ENCODE results near the gene C19orf44. TPM values are rescaled to one million over a fixed set of nuclear protein-coding genes. Genes with fewer than 3 reads are reported as not detected.
A peak's percentile ranks its signal among the peaks of the same experiment; 100 is the strongest.
"Not testable (repeated sequence)": the region's sequence is repeated elsewhere in the genome, so short reads cannot be mapped to it uniquely, and the experiment has no call there.

C19orf44 gene
- total RNA-seq, 2 experiments from 2014 or later = 2.7 to 3.0 TPM

- Mint-ChIP-seq H3K36me3 (peaks cover 1% of the 10 kb centered on the region), H3K9me3 (no peaks in the 10 kb centered on the region), H3K27me3 (no peaks in the 10 kb centered on the region), H3K27ac (no peak overlapping the region), H3K4me1 (peaks cover 47% of the 10 kb centered on the region), H3K4me3 (no peak overlapping the region)
- no peak for DNase-seq
Measured at GRCh38 chr19:16461630-16462051, 34.6 kb upstream of the C19orf44 start.

DNA sequence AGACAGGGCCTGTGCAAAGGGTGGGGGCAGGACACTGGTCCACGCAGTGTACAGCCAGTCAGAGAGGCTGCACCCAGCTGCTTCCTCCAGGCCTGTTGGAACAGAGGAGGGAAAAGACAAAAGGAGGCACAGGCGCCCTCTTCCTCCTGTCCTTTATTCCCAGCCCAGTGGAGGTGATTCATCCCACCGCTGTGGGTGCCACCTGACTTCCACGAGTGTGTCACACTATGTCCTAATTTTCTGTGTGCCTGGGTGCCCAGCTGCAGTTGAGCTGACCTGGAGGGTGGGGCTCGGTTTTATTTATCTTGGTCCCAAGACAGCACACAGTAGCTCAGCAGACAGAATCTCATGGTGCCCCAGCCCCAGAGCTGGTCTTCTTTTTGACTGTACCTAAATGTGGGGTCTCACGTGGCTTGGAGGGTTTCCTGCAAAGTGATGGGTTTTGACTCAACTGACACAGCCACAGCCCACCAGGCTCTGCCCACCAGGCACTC is 33.4 kb upstream of the C19orf44 start:
- H3K9me3 Mint-ChIP-seq = no peaks in the 10 kb centered on the region
- H3K27ac Mint-ChIP-seq = no peak overlapping the region
- H3K36me3 Mint-ChIP-seq = peaks cover 1% of the 10 kb centered on the region

GRCh38 chr19:16463341-16463990 is 32.7 kb upstream of the C19orf44 start:
- Mint-ChIP-seq H3K4me3 (no peak overlapping the region), H3K27ac (no peak overlapping the region), H3K9me3 (no peaks in the 10 kb centered on the region), H3K27me3 (no peaks in the 10 kb centered on the region), H3K4me1 (peaks cover 33% of the 10 kb centered on the region), H3K36me3 (no peaks in the 10 kb centered on the region)
- no peak for DNase-seq

More for the DNA sequence above, 33.4 kb upstream of the C19orf44 start:
- H3K4me1 Mint-ChIP-seq = peaks cover 37% of the 10 kb centered on the region
- no peaks in the 10 kb centered on the region for H3K27me3 Mint-ChIP-seq
- H3K4me3 Mint-ChIP-seq = no peak overlapping the region
- no peak for DNase-seq

- Mint-ChIP-seq H3K27me3 (no peaks in the 10 kb centered on the region), H3K4me1 (peaks cover 34% of the 10 kb centered on the region), H3K9me3 (no peaks in the 10 kb centered on the region), H3K4me3 (no peak overlapping the region), H3K36me3 (no peaks in the 10 kb centered on the region), H3K27ac (no peak overlapping the region)
- DNase-seq = no peak
Measured at GRCh38 chr19:16463991-16464575, 32.1 kb upstream of the C19orf44 start.

GRCh38 chr19:16465239-16465638 is 31.0 kb upstream of the C19orf44 start:
- Mint-ChIP-seq H3K36me3 (no peaks in the 10 kb centered on the region), H3K27ac (no peak overlapping the region), H3K4me1 (peaks cover 30% of the 10 kb centered on the region), H3K27me3 (no peaks in the 10 kb centered on the region), H3K4me3 (no peak overlapping the region), H3K9me3 (no peaks in the 10 kb centered on the region)
- DNase-seq = no peak

DNA sequence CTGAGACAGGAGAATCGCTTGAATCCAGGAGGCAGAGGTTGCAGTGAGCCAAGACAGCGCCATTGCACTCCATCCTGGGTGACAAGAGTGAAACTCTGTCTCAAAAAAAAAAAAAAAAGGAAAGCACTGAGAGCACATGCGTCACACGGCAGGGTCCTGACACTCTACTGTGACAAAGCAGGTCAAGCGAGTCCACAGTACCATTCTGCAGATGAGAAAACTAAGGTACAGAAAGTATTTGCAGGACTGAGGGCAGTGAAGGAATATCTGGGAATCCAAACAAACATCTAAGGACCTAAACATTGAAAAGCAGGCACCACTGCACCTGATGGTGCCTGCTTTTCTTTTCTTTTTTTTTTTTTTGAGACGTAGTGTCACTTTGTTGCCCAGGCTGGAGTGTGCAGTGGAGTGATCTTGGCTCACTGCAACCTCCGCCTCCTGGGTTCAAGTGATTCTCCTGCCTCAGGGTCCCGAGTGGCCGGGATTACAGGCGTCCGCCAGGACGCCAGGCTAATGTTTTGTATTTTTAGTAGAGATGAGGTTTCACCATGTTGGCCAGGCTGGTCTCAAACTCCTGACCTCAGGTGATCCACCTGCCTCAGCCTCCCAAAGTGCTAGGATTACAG is 29.3 kb upstream of the C19orf44 start:
- peaks cover 34% of the 10 kb centered on the region for H3K4me1 Mint-ChIP-seq

DNA sequence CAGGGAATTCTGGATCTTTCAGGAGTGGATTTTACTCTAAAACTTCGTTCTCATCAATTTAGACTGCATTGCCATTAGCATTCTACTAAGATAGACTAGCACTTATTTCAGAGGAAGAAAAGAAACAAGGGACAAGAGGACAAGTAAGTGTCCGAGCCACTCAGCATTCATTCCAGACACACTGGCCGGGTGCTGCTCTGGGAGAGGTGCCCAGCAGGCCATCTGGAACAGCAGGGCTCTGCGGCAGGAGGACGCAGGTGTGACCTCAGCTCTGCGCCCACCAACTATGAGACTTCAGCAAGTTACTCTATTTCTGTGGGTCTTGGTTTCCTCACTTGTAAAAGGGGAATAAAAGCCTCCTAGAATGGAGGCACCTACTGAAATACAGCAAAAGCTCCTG is 28.6 kb upstream of the C19orf44 start:
- H3K27me3 Mint-ChIP-seq = no peaks in the 10 kb centered on the region
- no peak overlapping the region for H3K4me3 Mint-ChIP-seq
- H3K4me1 Mint-ChIP-seq = peaks cover 32% of the 10 kb centered on the region
- no peak for DNase-seq
- H3K27ac Mint-ChIP-seq = peak overlapping the region; percentile 6
- H3K9me3 Mint-ChIP-seq = no peaks in the 10 kb centered on the region
- H3K36me3 Mint-ChIP-seq = no peaks in the 10 kb centered on the region

More for the DNA sequence above, 29.3 kb upstream of the C19orf44 start:
- not testable (repeated sequence) for DNase-seq, H3K4me3 Mint-ChIP-seq, H3K9me3 Mint-ChIP-seq, H3K36me3 Mint-ChIP-seq, H3K27me3 Mint-ChIP-seq, H3K27ac Mint-ChIP-seq

GRCh38 chr19:16470541-16470910 is 25.7 kb upstream of the C19orf44 start:
- DNase-seq = no peak
- peaks cover 3% of the 10 kb centered on the region for H3K9me3 Mint-ChIP-seq
- H3K36me3 Mint-ChIP-seq = no peaks in the 10 kb centered on the region
- H3K27me3 Mint-ChIP-seq = no peaks in the 10 kb centered on the region
- peak overlapping the region; percentile 87 for H3K4me3 Mint-ChIP-seq
- H3K27ac Mint-ChIP-seq = no peak overlapping the region
- H3K4me1 Mint-ChIP-seq = peaks cover 20% of the 10 kb centered on the region

DNA sequence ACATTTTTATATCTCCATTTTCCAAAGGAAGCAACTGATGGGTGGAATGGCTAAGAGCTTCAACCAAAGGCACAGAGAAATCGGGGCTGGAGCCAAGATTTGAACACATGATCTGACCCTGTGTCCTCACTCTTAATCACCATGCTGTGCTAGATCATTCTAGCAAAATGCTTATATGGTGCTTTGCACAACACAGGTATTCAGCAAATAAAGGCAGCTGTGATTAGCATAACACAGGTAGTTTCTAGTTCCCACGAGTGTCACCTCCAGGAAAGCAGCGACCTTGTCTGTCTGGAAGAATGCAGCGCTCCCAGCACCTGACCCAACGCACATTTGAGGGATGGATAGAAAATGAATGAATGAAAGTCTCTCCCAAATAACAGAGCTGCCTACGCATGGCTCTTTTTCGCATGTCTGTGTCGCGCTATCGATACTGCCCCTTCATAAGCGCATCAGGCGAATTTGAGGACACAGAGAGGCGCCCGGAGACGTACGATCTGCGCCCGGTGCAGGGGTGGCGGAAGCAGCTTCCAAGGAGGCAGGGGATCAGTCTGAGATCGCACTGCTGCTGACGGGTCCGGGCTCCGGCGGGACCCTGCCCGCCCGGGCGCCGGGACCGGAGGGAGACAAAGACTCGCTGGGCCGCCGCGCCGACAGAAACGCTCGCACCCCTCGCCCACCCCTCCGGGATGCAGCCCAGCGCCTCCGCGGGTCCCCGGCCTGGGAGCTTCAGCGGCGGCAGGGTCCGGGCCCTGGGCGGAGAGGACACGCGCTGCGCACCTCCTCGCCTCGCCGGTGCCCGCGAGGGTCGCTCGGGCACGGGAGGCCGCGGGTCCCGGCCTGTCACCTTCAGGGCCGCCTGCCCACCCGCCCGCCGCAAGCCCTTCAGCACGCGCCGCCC is 25.0 kb upstream of the C19orf44 start:
- DNase-seq = peak; percentile 44
- H3K27ac Mint-ChIP-seq = peak overlapping the region; percentile 34
- peak overlapping the region; percentile 87 for H3K4me3 Mint-ChIP-seq
- H3K36me3 Mint-ChIP-seq = no peaks in the 10 kb centered on the region
- peaks cover 3% of the 10 kb centered on the region for H3K9me3 Mint-ChIP-seq
- no peaks in the 10 kb centered on the region for H3K27me3 Mint-ChIP-seq
- H3K4me1 Mint-ChIP-seq = peaks cover 20% of the 10 kb centered on the region

- H3K27me3 Mint-ChIP-seq, H3K9me3 Mint-ChIP-seq, H3K27ac Mint-ChIP-seq, DNase-seq, H3K36me3 Mint-ChIP-seq: not testable (repeated sequence)
- Mint-ChIP-seq H3K4me3 (peak overlapping the region; percentile 78), H3K4me1 (peaks cover 18% of the 10 kb centered on the region)
Measured at GRCh38 chr19:16472559-16472899, 23.7 kb upstream of the C19orf44 start.

- Mint-ChIP-seq H3K4me3 (no peak overlapping the region), H3K4me1 (peaks cover 18% of the 10 kb centered on the region)
Measured at GRCh38 chr19:16472992-16473391, 23.2 kb upstream of the C19orf44 start.

DNA sequence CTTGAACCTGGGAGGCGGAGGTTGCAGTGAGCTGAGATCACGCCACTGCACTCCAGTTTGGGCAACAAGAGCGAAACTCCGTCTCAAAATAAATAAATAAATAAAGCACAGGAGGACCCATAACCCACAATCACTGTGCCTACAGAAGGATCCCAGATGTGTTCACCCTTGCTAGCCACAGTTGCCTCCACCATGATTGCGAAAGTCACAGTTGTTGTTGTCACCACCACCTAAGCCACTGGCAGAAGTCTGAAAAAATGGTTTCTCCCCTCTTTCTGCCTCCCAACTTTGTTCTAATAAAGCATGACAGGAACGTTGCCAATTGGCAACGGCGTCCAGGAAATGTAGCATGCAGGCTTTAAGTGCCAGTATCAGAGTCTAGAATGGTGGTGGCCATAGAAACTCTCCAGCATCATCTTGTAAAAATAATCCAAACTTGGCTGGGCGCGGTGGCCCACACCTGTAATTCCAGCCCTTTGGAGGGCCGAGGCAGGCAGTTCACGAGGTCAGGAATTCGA is 22.3 kb upstream of the C19orf44 start:
- Mint-ChIP-seq H3K4me3 (no peak overlapping the region), H3K27me3 (no peaks in the 10 kb centered on the region)
- DNase-seq = no peak

More at GRCh38 chr19:16472992-16473391, 23.2 kb upstream of the C19orf44 start:
- no peaks in the 10 kb centered on the region for H3K27me3 Mint-ChIP-seq
- H3K27ac Mint-ChIP-seq = no peak overlapping the region
- H3K9me3 Mint-ChIP-seq = peaks cover 3% of the 10 kb centered on the region
- DNase-seq = no peak
- no peaks in the 10 kb centered on the region for H3K36me3 Mint-ChIP-seq

DNA sequence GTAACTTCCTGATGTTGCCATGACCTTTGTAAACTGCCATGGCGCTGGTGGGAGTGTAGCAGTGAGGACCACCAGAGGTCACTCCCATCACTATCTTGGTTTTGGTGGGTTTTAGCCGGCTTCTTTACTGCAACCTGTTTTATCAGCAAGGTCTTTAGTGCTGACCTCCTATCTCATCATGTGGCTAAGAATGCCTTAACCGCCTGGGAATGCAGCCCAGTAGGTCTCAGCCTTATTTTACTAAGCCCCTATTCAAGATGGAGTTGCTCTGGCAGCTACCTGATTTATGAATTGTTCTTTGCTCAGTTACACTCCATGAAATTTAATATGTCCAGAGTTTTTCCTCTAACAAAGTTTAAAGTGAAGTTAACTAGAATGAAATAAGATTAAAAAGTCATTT is 19.8 kb upstream of the C19orf44 start:
- Mint-ChIP-seq H3K27ac (no peak overlapping the region), H3K27me3 (no peaks in the 10 kb centered on the region), H3K36me3 (no peaks in the 10 kb centered on the region), H3K9me3 (peaks cover 3% of the 10 kb centered on the region), H3K4me3 (no peak overlapping the region), H3K4me1 (no peaks in the 10 kb centered on the region)
- no peak for DNase-seq

More for the DNA sequence above, 22.3 kb upstream of the C19orf44 start:
- Mint-ChIP-seq H3K4me1 (peaks cover 13% of the 10 kb centered on the region), H3K36me3 (no peaks in the 10 kb centered on the region), H3K27ac (no peak overlapping the region), H3K9me3 (peaks cover 3% of the 10 kb centered on the region)

DNA sequence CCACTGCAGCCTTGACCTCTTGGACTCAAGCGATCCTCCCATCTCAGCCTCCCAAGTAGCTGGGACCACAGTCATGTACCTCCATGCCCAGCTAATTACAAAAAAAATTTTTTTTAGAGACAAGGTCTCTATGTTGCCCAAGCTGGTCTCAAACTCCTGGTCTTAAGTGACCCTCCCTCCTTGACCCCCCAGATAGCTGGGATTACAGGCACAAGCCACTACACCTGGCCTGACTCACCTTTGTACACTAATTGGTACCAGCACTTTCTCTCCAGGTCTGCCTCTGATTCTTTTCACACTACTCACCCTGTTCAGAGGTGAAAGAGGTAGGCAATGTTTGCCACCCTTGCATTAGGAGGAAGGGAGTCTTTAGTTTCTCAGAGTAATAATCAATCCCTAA is 18.9 kb upstream of the C19orf44 start:
- Mint-ChIP-seq H3K27me3 (no peaks in the 10 kb centered on the region), H3K9me3 (peaks cover 3% of the 10 kb centered on the region), H3K36me3 (no peaks in the 10 kb centered on the region), H3K4me3 (no peak overlapping the region), H3K27ac (no peak overlapping the region), H3K4me1 (no peaks in the 10 kb centered on the region)
- no peak for DNase-seq

- Mint-ChIP-seq H3K4me3 (no peak overlapping the region), H3K36me3 (no peaks in the 10 kb centered on the region), H3K4me1 (no peaks in the 10 kb centered on the region), H3K27me3 (no peaks in the 10 kb centered on the region), H3K9me3 (no peaks in the 10 kb centered on the region), H3K27ac (no peak overlapping the region)
- DNase-seq = no peak
Measured at GRCh38 chr19:16482745-16483144, 13.4 kb upstream of the C19orf44 start.

Measured in activated naive CD8-positive, alpha-beta T cell treated with anti-CD3 and anti-CD28 coated beads for 36 hours (primary cell).